Measurements from ENCODE around the gene BCAP31.

- no peak for TF ChIP-seq CTCF (IDR thresholded peaks at IDR 0.05; ENCODE audit: insufficient read depth, low read depth, low read length)
- no peak for TF ChIP-seq EZH2 (IDR thresholded peaks at IDR 0.05; ENCODE audit: insufficient read depth, low read length)
Measured at GRCh38 chrX:153671589-153672530, 52.3 kb downstream of the BCAP31 start.

Measured in astrocyte (in vitro differentiated cells and primary cell).